SK-N-SH treated with all-trans-retinoic acid at 6 μM for 48 hours (cell line): ENCODE data around the gene DNAH8.

ENCODE experiments used
- ZC3H10 ChIP-seq: fragments of 250-450 bp; sonication (Bioruptor Pico); IDR thresholded peaks from 2 replicates; pipeline ENCODE4 v1.5.1; 2021; ENCODE audit warnings: mild to moderate bottlenecking, moderate library complexity
- ZFP30 ChIP-seq: fragments of 450-650 bp; formaldehyde crosslinking; IDR thresholded peaks from 2 replicates; pipeline ENCODE4 v1.5.0; 2022; ENCODE audit warnings: mild to moderate bottlenecking, moderate library complexity

DNA sequence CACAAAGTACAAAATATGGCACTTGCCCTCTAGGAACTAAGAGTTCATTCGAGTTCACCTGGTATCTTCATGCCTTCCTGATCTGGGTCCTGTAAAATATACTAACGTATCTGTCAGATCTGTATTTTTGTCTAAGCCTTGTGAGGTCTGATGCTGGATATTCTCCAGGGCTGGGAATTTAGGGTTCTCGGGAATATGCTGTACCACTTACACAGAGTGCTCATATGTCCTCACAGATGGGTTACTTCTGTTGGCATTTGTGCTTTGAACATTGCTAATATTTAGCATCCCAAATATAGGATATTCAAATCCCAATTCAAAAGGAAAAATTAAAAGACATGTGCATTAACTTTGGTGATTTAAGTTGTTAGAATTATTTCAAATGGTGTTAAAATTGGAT, 122.0 kb downstream of the DNAH8 start:
- no peak for TF ChIP-seq ZFP30 (CRISPR knock-in tag)
- TF ChIP-seq ZC3H10 (CRISPR knock-in tag) = no peak
